Neuron (in vitro differentiated cells): ENCODE data around the gene TUT7.
"Not testable (repeated sequence)": the region's sequence is repeated elsewhere in the genome, so short reads cannot be mapped to it uniquely, and the experiment has no call there.

Experiments
- H2AFZ ChIP-seq: one replicate; pipeline ENCODE4 v1.6.1; 2013; ENCODE audit warnings: low read depth, mild to moderate bottlenecking, inconsistent platforms, low read length, moderate library complexity
- H3K27me3 ChIP-seq: one replicate; pipeline ENCODE4 v1.6.1; 2013; ENCODE audit warnings: low read length; ENCODE audit not compliant: insufficient read depth
- H3K36me3 ChIP-seq: one replicate; pipeline ENCODE4 v1.6.1; 2013; ENCODE audit warnings: low read length; ENCODE audit not compliant: insufficient read depth
- H3K4me1 ChIP-seq: one replicate; pipeline ENCODE4 v1.6.1; 2013; ENCODE audit warnings: low read length; ENCODE audit not compliant: insufficient read depth
- H3K4me3 ChIP-seq: 2 replicates; pipeline ENCODE4 v1.5.1; 2013; ENCODE audit warnings: mild to moderate bottlenecking, low read length, moderate library complexity
- H3K9me3 ChIP-seq: one replicate; pipeline ENCODE4 v1.6.1; 2013; ENCODE audit warnings: low read length

TUT7 gene

DNA sequence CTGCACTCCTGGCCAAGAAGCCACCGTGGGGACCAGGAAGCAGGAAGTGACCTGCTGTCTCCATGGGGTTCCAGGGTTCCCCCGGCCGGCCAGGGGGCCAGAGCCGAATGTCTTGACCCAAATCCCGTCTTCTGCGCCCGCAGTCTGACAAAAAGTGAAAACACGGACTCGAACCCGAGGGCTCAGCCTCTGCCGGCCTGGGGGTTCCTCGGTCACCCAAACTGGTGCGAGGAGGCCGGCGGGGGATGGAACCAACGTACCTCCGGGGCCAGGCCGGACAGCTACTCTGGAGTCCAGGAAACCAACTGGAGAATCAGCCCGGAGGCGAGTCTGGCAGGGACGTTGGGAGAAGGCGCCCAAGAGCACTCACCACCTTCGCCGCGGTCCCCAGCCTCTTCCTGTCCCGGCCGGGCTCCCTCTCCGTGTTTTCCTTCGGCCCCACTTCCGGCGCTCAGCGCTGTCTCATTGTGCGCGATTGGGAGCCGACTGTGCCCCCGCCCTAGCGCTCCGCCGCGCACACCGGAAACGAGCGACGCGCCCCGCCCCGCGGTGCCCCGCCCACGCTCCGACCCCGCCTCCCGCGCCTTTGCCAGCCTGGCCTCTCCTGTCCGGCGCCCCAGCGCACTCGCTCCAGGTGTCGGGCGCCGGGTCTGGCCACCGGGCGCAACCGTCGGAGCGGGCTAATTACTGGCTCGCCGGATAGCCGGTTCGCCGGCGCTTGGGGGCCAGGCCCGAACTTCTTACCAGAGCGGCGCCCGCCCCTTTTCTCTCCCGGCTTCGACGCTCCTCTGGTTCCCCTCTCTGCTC, at the start of gene TUT7:
Gene TUT7 (minus strand): TSS at position 400 of the 807 bp plus-strand sequence. CDS start 1,211 bp downstream, outside the sequence.
- no peaks in the 10 kb centered on the region for H3K9me3 ChIP-seq
- peak within 1 kb of the TSS; percentile 95 for H3K4me3 ChIP-seq
- H3K27me3 ChIP-seq = no peaks in the 10 kb centered on the region
- peak within 1 kb of the TSS; percentile 75 for H2AFZ ChIP-seq
- H3K36me3 ChIP-seq = peaks cover 9% of the 10 kb centered on the region
- peaks cover 18% of the 10 kb centered on the region for H3K4me1 ChIP-seq

DNA sequence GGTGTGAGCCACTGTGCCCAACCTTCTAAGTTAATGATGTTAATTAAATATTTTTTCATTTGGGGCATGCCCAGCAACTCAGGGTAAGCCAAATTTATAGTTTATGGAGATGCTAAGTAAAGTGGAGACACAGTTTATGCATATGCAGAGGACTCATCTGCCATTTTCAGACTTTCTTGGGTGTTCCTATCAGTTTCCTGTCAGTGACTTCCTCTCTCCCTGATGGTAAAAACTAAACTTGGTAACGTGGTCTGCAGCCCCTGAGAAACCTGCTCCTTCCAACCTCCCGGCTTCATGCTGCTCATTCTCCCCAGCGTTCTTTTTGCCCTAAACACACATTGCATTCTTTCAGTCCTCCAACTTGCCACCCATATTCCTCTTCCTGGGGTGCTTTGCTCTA, 48.4 kb upstream of the TUT7 start:
- Histone ChIP-seq H3K4me3 (no peak overlapping the region), H3K9me3 (no peaks in the 10 kb centered on the region), H3K36me3 (no peaks in the 10 kb centered on the region), H2AFZ (no peak overlapping the region), H3K27me3 (no peaks in the 10 kb centered on the region), H3K4me1 (peaks cover 5% of the 10 kb centered on the region)

- Histone ChIP-seq H3K4me1 (no peaks in the 10 kb centered on the region), H3K27me3 (no peaks in the 10 kb centered on the region), H3K4me3 (no peak overlapping the region), H3K36me3 (no peaks in the 10 kb centered on the region), H2AFZ (no peak overlapping the region), H3K9me3 (no peaks in the 10 kb centered on the region)
These were observed 42.2 kb upstream of the TUT7 start for GRCh38 chr9:86396412-86396811.

- H3K9me3 ChIP-seq, H3K27me3 ChIP-seq, H2AFZ ChIP-seq, H3K4me3 ChIP-seq, H3K4me1 ChIP-seq, H3K36me3 ChIP-seq: not testable (repeated sequence)
These were observed 36.0 kb upstream of the TUT7 start for GRCh38 chr9:86390184-86390583.

DNA sequence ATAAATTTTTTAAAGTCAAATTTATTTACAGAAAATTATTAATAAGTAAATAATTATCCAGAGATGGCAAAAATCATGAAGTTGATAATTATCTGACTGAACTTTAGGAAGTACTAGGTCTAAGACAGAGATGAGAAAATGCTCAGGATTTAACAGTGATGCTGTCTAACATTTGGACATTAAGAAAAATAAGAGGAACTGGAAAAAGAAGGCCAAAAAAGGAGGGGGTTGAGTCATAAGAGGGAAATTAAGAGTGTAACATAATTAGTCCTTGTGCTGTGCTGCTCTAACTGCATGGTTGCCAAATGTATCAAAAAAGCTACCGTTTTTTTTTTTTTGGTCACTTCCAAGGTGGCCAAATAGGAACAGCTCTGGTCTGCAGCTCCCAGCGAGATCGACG, 35.4 kb upstream of the TUT7 start:
- H3K27me3 ChIP-seq = no peaks in the 10 kb centered on the region
- H3K4me3 ChIP-seq = no peak overlapping the region
- no peaks in the 10 kb centered on the region for H3K9me3 ChIP-seq
- no peaks in the 10 kb centered on the region for H3K36me3 ChIP-seq
- no peak overlapping the region for H2AFZ ChIP-seq
- no peaks in the 10 kb centered on the region for H3K4me1 ChIP-seq

DNA sequence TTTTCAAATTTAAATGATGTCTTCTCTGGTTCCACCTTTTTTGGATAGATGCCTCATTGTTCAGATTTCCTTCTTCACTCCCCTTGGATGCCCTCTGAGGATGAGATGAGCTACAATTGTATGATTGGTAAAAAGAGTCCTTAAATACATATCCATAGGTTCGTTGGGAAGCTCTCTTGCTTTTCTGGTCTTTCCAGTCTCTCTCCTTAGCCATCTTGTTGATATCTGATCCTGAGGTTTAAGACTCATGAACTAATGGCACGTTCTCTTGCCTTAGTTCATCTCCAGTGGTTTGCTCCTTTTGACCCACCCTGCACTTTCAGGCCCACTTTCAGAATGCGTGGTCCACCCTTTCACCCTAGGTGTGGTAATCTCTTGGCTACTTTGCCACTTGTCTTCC, 33.2 kb upstream of the TUT7 start:
- no peaks in the 10 kb centered on the region for H3K4me1 ChIP-seq
- H2AFZ ChIP-seq = no peak overlapping the region
- H3K9me3 ChIP-seq = no peaks in the 10 kb centered on the region
- H3K4me3 ChIP-seq = no peak overlapping the region
- no peaks in the 10 kb centered on the region for H3K27me3 ChIP-seq
- H3K36me3 ChIP-seq = no peaks in the 10 kb centered on the region

GRCh38 chr9:86383000-86383399, 28.8 kb upstream of the TUT7 start:
- not testable (repeated sequence) for H3K4me1 ChIP-seq, H3K4me3 ChIP-seq, H3K36me3 ChIP-seq, H3K9me3 ChIP-seq, H3K27me3 ChIP-seq, H2AFZ ChIP-seq

GRCh38 chr9:86376016-86376415, 21.8 kb upstream of the TUT7 start:
- Histone ChIP-seq H3K27me3 (no peaks in the 10 kb centered on the region), H3K4me1 (no peaks in the 10 kb centered on the region), H2AFZ (no peak overlapping the region), H3K36me3 (no peaks in the 10 kb centered on the region), H3K9me3 (no peaks in the 10 kb centered on the region), H3K4me3 (no peak overlapping the region)

- H2AFZ ChIP-seq = no peak overlapping the region
- H3K4me3 ChIP-seq = no peak overlapping the region
- H3K36me3 ChIP-seq = no peaks in the 10 kb centered on the region
- H3K4me1 ChIP-seq = no peaks in the 10 kb centered on the region
- H3K9me3 ChIP-seq = no peaks in the 10 kb centered on the region
- no peaks in the 10 kb centered on the region for H3K27me3 ChIP-seq
These were observed 15.6 kb upstream of the TUT7 start for GRCh38 chr9:86369810-86370209.

GRCh38 chr9:86368871-86369521, 14.8 kb upstream of the TUT7 start:
- Histone ChIP-seq H3K9me3 (no peaks in the 10 kb centered on the region), H3K4me3 (no peak overlapping the region), H3K4me1 (no peaks in the 10 kb centered on the region), H3K36me3 (no peaks in the 10 kb centered on the region), H2AFZ (no peak overlapping the region), H3K27me3 (no peaks in the 10 kb centered on the region)

DNA sequence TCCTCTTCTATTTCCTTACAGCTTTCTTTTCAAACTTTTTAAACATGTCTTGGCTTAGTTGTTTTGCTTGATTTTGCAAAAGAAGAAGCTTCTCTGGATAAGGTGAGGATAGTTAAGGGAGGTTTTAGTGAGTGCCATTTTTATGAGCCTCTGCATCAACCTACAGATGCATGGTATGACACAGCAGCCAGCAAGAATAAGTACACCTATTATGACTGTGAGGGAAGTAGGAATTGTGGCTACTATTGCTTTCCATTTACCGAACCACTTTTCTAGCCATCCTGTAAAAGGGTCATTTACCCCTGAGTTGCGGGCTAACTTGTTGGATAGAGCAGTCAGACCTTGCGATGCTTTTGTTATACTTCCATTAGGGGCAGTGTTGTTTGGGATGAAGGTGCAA, 7.0 kb upstream of the TUT7 start:
- Histone ChIP-seq H3K36me3 (no peaks in the 10 kb centered on the region), H2AFZ (no peak overlapping the region), H3K4me1 (no peaks in the 10 kb centered on the region), H3K9me3 (no peaks in the 10 kb centered on the region), H3K27me3 (no peaks in the 10 kb centered on the region), H3K4me3 (no peak overlapping the region)

- H3K27me3 ChIP-seq = no peaks in the 10 kb centered on the region
These were observed 5.1 kb upstream of the TUT7 start for GRCh38 chr9:86359151-86359879.

More at GRCh38 chr9:86359151-86359879, 5.1 kb upstream of the TUT7 start:
- H3K4me3 ChIP-seq = no peak overlapping the region
- no peaks in the 10 kb centered on the region for H3K9me3 ChIP-seq
- no peaks in the 10 kb centered on the region for H3K36me3 ChIP-seq
- H2AFZ ChIP-seq = no peak overlapping the region
- peaks cover 4% of the 10 kb centered on the region for H3K4me1 ChIP-seq
